ENCODE results near the gene SCGB2B2. TPM values are rescaled to one million over a fixed set of nuclear protein-coding genes. Genes with fewer than 3 reads are reported as not detected.
"Not testable (repeated sequence)": the region's sequence is repeated elsewhere in the genome, so short reads cannot be mapped to it uniquely, and the experiment has no call there.

SCGB2B2 gene
- polyA plus RNA-seq, 1 donor (not counting 4 experiments of a cell fraction or from before 2014, with no cell fraction given), result 0.10 TPM

GRCh38 chr19:34666200-34666957 is 10.6 kb downstream of the SCGB2B2 start:
- Histone ChIP-seq H3K4me3 (ENCODE audit: control insufficient read depth in 2 of 3, extremely low read depth in 1 of 3, insufficient read depth in 2 of 3, low read depth in 1 of 3, low read length in 3 of 3) (no peak overlapping the region), H3K79me2 (ENCODE audit: control insufficient read depth, insufficient read depth, low read length) (no peaks in the 10 kb centered on the region), H3K9me3 (ENCODE audit: control insufficient read depth, low read depth, low read length) (no peaks in the 10 kb centered on the region), H4K20me1 (ENCODE audit: control insufficient read depth, extremely low read depth, insufficient read depth, low read length) (no peaks in the 10 kb centered on the region), H3K36me3 (ENCODE audit: control insufficient read depth in 2 of 2, extremely low read depth in 1 of 2, insufficient read depth in 2 of 2, low read length in 2 of 2) (no peaks in the 10 kb centered on the region), H2AFZ (ENCODE audit: control insufficient read depth, low read length) (no peak overlapping the region), H3K4me2 (ENCODE audit: control insufficient read depth, extremely low read depth, insufficient read depth, low read depth, low read length) (no peak overlapping the region), H3K27ac (ENCODE audit: control insufficient read depth, insufficient read depth, low read length) (no peak overlapping the region), H3K9ac (ENCODE audit: control insufficient read depth, extremely low read depth, insufficient read depth, low read length) (no peak overlapping the region), H3K27me3 (ENCODE audit: control insufficient read depth, extremely low read depth, insufficient read depth, low read length) (no peaks in the 10 kb centered on the region), H3K9me1 (ENCODE audit: control insufficient read depth, extremely low read depth, insufficient read depth, low read length) (no peaks in the 10 kb centered on the region), H3K4me1 (ENCODE audit: control insufficient read depth, extremely low read depth, insufficient read depth, low read length) (no peaks in the 10 kb centered on the region)
- no peak for DNase-seq (ENCODE audit: low read depth, low spot score)
- dilution Hi-C loops (cut with MboI; ENCODE audit: extremely low pct_ligation_motif_present, low sequenced_read_pairs), result no loop called here
- FAIRE-seq, result no peak
- no peak for TF ChIP-seq CTCF (optimal IDR thresholded peaks at IDR 0.05 in 1 of 3, IDR thresholded peaks at IDR 0.05 in 1 of 3, conservative IDR thresholded peaks at IDR 0.05 in 1 of 3; ENCODE audit: extremely low read depth in 1 of 3, insufficient read depth in 2 of 3, low read length in 3 of 3)
- TF ChIP-seq EZH2 (IDR thresholded peaks at IDR 0.05; ENCODE audit: low read length), result no peak

- H3K9me3 ChIP-seq (ENCODE audit: control insufficient read depth, low read depth, low read length); H3K9me1 ChIP-seq (ENCODE audit: control insufficient read depth, extremely low read depth, insufficient read depth, low read length); H2AFZ ChIP-seq (ENCODE audit: control insufficient read depth, low read length); H3K27me3 ChIP-seq (ENCODE audit: control insufficient read depth, extremely low read depth, insufficient read depth, low read length); H3K27ac ChIP-seq (ENCODE audit: control insufficient read depth, insufficient read depth, low read length); dilution Hi-C loops (cut with MboI; ENCODE audit: extremely low pct_ligation_motif_present, low sequenced_read_pairs); H3K4me2 ChIP-seq (ENCODE audit: control insufficient read depth, extremely low read depth, insufficient read depth, low read depth, low read length); H3K9ac ChIP-seq (ENCODE audit: control insufficient read depth, extremely low read depth, insufficient read depth, low read length); H3K36me3 ChIP-seq (ENCODE audit: control insufficient read depth in 2 of 2, extremely low read depth in 1 of 2, insufficient read depth in 2 of 2, low read length in 2 of 2); H4K20me1 ChIP-seq (ENCODE audit: control insufficient read depth, extremely low read depth, insufficient read depth, low read length); FAIRE-seq; H3K4me1 ChIP-seq (ENCODE audit: control insufficient read depth, extremely low read depth, insufficient read depth, low read length); H3K4me3 ChIP-seq (ENCODE audit: control insufficient read depth in 2 of 3, extremely low read depth in 1 of 3, insufficient read depth in 2 of 3, low read depth in 1 of 3, low read length in 3 of 3); H3K79me2 ChIP-seq (ENCODE audit: control insufficient read depth, insufficient read depth, low read length); DNase-seq (ENCODE audit: low read depth, low spot score): not testable (repeated sequence)
Observed at GRCh38 chr19:34665275-34665674, 11.7 kb downstream of the SCGB2B2 start.

- no peaks in the 10 kb centered on the region for H4K20me1 ChIP-seq (ENCODE audit: control insufficient read depth, extremely low read depth, insufficient read depth, low read length)
- FAIRE-seq, result no peak
Observed at GRCh38 chr19:34664870-34665269, 12.1 kb downstream of the SCGB2B2 start.

More at GRCh38 chr19:34664870-34665269, 12.1 kb downstream of the SCGB2B2 start:
- dilution Hi-C loops (cut with MboI; ENCODE audit: extremely low pct_ligation_motif_present, low sequenced_read_pairs), result no loop called here
- no peaks in the 10 kb centered on the region for H3K27me3 ChIP-seq (ENCODE audit: control insufficient read depth, extremely low read depth, insufficient read depth, low read length)
- H2AFZ ChIP-seq (ENCODE audit: control insufficient read depth, low read length), result no peak overlapping the region
- H3K36me3 ChIP-seq (ENCODE audit: control insufficient read depth in 2 of 2, extremely low read depth in 1 of 2, insufficient read depth in 2 of 2, low read length in 2 of 2), result no peaks in the 10 kb centered on the region
- H3K79me2 ChIP-seq (ENCODE audit: control insufficient read depth, insufficient read depth, low read length), result no peaks in the 10 kb centered on the region
- no peaks in the 10 kb centered on the region for H3K9me1 ChIP-seq (ENCODE audit: control insufficient read depth, extremely low read depth, insufficient read depth, low read length)
- H3K9ac ChIP-seq (ENCODE audit: control insufficient read depth, extremely low read depth, insufficient read depth, low read length), result no peak overlapping the region
- no peak overlapping the region for H3K4me3 ChIP-seq (ENCODE audit: control insufficient read depth in 2 of 3, extremely low read depth in 1 of 3, insufficient read depth in 2 of 3, low read depth in 1 of 3, low read length in 3 of 3)
- TF ChIP-seq EZH2 (IDR thresholded peaks at IDR 0.05; ENCODE audit: low read length), result no peak
- DNase-seq (ENCODE audit: low read depth, low spot score), result no peak
- H3K4me2 ChIP-seq (ENCODE audit: control insufficient read depth, extremely low read depth, insufficient read depth, low read depth, low read length), result no peak overlapping the region
- H3K4me1 ChIP-seq (ENCODE audit: control insufficient read depth, extremely low read depth, insufficient read depth, low read length), result no peaks in the 10 kb centered on the region
- H3K27ac ChIP-seq (ENCODE audit: control insufficient read depth, insufficient read depth, low read length), result no peak overlapping the region
- no peaks in the 10 kb centered on the region for H3K9me3 ChIP-seq (ENCODE audit: control insufficient read depth, low read depth, low read length)

Measured in keratinocyte (primary cell).